ENCODE data around the gene MAPKAPK2.

DNA sequence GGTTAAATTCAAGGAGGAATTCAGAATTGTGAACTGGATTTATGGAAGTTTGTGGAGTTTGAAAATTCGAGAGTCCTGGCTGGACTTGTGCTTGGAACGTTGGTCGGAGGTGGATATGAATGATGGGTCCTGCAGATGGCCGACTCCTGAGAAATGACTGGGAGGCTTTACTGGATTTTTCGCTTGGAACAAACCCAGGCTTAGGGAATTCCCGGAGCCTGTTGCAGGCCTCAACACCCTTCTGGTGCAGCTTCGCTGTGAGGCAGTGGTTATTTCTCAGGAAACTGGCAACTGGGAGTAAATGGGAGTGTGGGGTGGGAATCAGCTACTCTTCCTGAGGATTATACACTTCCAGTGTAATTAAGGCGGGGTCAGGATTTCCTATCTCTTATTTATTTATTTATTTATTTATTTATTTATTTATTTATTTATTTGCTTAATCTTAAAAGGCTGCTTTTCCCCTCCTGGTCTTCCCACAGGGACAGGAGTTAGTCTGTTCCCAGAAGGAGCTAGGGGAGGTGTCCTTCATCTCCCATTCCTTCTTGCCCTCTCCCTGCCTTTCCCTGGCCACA is 21.1 kb downstream of the MAPKAPK2 start:
- TF ChIP-seq, protein P1, sequence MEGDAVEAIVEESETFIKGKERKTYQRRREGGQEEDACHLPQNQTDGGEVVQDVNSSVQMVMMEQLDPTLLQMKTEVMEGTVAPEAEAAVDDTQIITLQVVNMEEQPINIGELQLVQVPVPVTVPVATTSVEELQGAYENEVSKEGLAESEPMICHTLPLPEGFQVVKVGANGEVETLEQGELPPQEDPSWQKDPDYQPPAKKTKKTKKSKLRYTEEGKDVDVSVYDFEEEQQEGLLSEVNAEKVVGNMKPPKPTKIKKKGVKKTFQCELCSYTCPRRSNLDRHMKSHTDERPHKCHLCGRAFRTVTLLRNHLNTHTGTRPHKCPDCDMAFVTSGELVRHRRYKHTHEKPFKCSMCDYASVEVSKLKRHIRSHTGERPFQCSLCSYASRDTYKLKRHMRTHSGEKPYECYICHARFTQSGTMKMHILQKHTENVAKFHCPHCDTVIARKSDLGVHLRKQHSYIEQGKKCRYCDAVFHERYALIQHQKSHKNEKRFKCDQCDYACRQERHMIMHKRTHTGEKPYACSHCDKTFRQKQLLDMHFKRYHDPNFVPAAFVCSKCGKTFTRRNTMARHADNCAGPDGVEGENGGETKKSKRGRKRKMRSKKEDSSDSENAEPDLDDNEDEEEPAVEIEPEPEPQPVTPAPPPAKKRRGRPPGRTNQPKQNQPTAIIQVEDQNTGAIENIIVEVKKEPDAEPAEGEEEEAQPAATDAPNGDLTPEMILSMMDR (IDR thresholded peaks at IDR 0.05) = no peak
- TF ChIP-seq ZFX (IDR thresholded peaks at IDR 0.05; ENCODE audit: borderline replicate concordance) = no peak

All from 22Rv1 (cell line).